Fibroblast of skin of back (primary cell): ENCODE results near the gene PTPRN. TPM values are rescaled to one million over a fixed set of nuclear protein-coding genes. Genes with fewer than 3 reads are reported as not detected.
A peak's percentile ranks its signal among the peaks of the same experiment; 100 is the strongest.
"Not testable (repeated sequence)": the region's sequence is repeated elsewhere in the genome, so short reads cannot be mapped to it uniquely, and the experiment has no call there.

Experiments used
- DNase-seq: peaks from one replicate; pipeline ENCODE4 v3.0.0-alpha.2; 2013
- polyA plus RNA-seq, 2 experiments: library from polyadenylated mRNA; unstranded; fragments of 120-200 nt; gene quantifications; one replicate each; pipeline ENCODE4 v1.2.1, GENCODE V29; 2013; ENCODE audit not compliant: insufficient read length in 2 of 2

Gene PTPRN
- 28.0 TPM for polyA plus RNA-seq (2013, experiment 1 of 2; ENCODE audit: insufficient read length)
- polyA plus RNA-seq (2013, experiment 2 of 2; ENCODE audit: insufficient read length) = 37.3 TPM

DNA sequence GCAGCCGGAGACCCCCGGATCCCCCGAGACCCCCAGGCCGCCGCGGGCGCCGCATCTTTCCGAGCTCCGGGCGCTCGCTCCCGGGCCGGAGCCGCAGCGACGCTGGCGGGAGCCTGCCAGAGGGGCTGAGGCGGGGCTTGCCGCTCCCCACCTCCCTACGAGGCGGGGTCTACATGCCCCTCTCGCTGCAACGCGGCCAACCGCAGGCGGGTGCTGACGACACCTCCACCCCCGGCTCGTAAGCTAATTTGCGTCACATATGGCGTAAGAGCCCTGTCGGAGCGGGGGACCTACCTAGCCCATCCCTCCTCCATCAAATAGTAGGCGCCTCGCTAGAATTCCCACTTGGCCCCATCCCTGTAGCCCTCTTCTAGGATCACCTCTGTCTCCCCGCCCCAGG is at the start of gene PTPRN:
Gene PTPRN (minus strand): TSS at position 124 of the 400 bp plus-strand sequence. CDS start 69 bp downstream, at position 55.
- DNase-seq = peak; percentile 47

DNA sequence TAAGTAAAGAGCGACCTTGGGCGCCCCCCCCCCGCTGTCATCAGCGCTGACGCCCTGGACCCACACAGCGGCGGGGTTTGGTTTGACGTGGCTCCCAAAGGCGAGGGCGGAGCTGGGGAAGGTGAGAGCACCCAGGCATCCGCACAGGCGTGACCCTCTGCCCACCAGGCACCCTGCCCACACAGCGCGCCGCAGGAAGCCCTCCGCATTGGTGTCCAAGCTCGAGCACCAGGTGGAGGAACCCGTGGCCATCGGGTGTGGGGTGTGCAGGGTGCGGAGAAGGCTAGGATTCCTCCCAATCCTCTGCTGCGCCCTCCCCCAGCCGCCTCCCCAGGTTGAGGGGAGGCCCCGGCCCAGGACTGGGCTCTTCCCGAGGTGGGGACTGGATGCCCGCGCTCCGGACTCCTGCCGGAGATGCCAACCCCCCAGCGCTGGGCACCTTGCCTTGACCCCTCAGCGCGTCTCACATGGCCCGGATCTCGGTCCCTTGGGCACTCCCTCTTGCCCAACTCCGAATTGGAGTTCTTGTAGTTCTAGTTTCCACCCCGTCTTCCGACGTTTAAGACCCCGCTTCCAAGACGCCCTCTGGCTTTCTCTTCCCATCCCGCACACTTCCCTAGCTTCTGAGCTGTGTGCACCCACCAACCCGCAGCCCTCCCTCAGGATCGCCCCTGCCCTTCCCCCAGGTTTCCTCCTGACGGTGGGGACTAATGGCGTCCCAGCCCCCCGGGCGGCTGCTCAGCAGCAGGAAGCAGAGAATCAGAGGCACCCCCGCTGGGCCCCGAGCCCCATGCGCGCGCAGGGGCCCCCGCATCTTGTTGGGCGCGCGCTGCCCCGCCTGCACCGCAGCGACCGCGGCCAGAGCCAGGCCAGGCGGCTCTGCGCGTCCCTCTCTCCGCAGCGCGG is 49.2 kb upstream of the PTPRN start:
- DNase-seq = no peak

DNA sequence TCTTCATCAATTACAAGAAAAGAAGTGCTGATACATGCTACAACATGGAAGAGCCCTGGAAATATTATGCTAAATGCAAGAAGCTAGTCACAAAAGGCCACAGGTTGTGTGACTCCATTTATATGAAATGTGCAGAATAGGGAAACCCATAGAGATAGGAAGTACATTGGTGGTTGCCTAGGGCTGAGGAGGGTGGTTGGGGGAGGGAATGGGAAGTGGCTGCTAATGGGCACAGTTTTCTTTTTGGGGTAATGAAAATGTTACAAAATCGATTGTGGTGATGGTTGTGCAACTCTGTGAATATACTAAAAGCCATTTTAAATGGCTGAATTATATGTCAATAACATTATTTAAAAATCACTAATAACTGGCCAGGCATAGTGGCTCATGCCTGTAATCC is 47.6 kb upstream of the PTPRN start:
- DNase-seq = no peak

DNA sequence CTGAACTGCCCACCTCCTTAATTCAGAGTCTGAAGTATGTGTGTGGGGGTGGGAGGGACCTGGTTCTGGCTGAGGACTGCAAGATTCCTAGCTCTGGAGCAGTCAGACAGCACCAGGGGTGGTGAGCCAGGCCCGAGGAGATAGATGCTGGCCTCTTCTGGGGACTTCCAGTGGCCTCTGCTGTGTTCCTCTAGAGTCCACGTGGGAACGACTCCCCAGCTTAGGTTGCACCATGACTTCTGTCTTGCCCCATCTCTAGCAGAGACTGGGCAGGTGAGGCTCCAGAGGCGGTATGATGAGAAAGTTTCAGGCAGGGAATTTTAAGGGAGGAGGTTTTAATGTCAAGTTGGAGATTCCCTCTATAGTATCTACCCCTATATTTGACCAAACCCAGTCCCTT is 45.4 kb upstream of the PTPRN start:
- DNase-seq = no peak

DNA sequence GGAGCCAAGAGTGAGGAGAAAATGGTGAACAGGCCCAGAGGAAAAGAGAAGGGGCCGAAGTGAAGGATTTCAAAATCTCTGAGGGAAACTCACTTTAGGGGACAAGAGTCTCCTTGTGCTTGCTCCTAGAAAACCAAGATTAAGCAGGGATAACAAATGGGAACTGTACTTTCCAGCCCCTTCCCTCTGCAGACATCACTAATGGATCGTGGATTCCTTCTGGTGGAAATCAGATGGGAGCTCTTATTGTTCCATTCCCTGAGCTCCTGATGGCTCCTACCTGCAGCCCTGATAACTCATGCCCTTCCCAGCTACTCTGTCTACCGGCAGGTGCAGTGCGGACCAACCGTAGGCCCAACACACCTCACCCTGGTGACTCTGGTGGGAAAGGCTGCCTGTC is 43.9 kb upstream of the PTPRN start:
- DNase-seq = no peak

DNA sequence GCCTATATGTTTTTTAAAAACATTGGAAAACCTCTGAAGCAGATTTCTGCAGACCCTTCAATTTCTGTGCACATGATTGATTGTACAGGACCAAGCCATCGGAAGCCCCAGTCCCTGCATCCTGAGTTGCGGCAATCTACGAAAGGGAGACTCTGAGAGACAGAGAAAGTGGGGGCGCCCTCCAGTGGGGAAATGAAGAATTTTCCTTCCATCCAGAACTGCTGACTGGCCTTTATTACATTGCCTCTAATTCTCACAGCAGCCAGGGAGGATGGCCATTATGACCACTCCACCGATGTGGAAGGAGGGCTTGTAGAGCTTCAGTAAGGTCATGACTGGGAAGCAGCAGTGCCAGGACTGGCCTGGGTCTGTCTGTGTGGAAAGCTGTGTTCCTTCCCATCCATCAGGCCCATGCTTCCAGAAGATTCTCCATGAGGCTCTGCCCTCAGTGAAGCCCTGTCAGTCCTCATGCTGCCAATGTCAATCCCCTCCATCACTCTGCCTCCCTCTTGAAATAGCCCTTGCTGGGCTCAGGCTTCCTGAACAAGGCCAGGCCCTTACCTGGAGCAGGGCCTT is 43.3 kb upstream of the PTPRN start:
- peak; percentile 71 for DNase-seq

DNA sequence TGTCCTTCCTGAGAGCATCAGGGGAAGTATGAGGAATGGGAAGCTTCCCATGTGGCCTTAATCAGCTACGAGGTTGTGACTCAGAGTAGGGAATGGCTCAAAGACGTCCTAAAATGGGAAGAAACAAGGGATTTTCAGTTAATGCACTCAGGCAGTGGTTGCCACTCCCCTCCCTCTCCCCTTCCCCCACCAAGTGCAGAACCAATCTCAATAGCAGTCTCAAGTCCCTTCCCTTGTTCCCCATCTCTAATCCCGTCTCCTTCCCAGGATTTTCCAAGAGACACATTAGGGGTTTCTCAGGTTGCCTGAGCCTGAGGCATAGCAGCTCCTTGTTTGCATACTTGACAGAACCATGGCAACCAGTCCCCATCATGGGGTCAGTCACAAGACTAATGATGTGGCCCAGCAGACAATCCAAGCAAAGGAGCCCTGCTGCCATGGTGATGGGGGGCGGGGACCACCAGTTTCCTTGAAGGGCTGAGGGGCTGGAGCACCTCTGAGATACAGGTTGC is 41.6 kb upstream of the PTPRN start:
- peak; percentile 91 for DNase-seq

DNA sequence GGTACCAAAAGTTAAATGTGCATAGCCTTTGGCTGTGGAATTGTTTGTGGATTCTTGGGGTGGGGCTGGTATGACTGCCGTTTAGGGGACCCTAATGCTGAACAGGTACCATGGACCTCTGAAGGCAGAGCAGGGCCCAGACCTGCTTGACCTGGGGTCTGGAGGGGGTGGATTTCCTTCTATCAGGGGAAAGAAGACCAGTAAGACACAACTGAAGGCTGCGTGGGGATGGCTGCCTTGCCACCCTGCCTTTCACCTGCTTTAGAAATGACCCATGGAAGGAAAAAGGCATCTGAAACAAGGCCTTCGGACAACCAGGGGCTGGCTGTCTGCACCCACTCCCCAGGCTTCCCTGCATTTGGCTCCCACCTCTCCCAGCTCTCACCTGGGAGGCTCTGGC is 41.0 kb upstream of the PTPRN start:
- no peak for DNase-seq

DNA sequence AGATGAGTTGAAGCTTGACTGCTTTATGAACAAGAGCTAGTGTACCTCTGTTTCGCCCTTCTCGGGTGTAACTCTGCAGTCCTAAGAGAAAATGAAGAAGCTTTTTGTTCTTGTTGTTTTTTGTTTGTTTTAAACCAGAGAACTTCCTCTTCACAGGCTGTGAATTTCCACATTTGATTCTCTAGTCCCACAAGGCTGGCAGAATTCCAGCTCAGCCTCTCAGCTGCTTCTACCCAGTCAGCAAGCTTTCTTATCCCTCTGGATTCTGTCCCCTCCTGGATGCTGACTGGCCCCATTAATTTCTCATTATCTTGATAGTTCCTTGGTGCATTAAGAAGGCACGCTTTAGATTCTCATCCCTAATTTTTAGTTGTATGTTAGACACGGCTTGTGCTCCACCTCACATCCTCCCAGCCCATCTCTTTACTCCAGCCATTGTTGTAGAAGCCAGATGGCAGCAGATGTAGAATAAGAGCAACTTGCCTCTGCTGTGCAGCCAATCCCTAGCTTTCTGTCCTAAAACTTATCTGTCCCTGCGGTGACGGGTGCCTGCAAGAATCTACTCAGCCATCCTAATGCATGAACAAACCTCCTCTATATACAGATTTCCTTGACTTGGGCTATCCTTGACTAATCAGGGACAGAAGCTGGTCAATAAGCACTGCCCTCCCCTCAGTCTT is 35.7 kb upstream of the PTPRN start:
- DNase-seq = peak; percentile 35

DNA sequence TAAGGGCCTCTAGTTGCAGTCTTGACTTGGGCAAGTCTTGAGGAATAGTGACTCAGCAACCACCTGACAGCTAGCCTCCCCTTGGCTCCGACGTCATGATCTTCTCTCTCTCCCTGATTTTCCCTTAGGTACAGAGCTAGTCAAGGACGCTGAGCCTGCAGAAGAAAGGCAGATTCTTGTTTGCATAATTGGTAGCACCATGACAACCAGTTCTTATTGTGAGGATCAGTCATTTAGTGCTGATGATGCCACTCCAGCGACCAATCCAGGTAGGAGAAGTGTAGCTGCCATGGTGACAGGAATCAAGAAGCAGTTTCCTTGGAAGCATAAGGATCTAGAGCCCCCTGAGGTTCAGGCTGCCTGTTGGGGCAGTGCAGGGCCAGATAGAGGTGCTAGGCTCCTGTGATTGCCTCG is 26.2 kb upstream of the PTPRN start:
- no peak for DNase-seq

DNA sequence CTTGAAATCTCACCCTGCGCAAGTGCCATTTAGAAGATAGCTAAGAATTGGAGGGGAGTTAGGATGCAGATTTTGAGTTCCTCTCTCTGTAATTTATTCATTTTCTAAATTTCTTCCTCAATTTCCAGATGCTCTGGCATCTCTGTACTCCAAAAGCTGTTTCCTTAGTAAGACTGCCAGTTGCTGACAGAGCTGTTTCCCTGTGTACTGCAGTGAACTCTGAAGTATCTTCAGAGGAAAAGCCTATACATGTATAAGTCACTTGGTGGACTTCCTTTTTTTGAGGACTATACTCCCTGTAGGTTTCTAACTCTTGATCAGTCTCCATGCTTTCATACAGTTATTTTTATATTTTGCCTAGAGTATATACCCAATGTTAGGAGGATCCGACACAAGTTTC is 24.9 kb upstream of the PTPRN start:
- no peak for DNase-seq

DNA sequence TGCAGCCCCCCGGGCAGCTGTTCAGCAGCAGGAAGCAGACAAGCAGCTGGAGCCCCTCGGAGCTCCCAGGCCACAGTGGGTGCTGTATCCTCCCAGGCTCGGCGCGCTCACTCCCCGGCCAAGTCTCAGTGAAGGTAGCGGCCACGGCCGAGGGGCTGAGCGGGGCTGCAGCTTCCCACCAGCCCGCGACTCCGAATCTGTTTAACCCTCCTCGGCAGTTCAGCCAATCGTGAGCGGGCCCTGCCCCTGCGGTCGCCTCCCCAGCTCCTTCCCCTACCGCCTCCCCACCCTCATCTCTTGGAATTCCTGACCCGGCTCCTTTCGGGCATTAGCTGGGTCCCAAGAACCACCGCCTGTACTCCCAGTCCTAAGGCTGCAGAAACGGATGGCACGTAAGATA is 23.3 kb upstream of the PTPRN start, which contains the start of gene RESP18:
Gene RESP18 (minus strand): TSS at position 203 of the 400 bp plus-strand sequence.
- no peak for DNase-seq

DNA sequence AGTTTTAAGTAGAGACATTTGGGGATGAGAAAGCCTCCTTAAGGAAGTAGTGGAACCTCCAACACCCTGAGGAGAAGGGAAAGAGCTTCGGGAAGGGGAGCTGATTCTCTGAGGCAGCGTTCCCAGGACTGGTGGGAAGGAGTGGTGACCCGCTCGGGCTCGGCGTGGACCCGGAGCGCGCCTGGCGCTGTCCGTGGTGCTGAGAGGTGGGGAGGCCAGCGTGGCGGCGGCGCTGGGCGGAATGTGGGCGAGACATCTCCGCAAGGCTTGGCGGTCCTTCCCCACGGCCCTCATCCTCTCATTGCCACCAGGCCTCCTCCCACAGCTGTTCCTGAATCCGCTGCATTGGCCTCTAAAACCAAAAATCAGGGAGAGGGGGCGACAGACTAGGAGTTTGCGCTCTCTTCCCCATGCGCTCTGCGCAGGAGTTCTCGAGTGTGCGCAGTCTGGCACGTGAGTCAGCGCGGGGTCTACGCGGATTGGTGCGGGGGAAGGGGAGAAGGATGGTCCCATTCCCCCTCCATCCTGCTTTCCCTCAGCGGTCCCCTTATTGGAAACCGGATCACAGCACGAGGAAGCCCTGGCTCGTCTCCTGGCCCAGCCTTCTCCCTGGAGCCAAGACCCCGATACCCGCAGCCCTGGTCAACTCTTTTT is 22.5 kb upstream of the PTPRN start:
- DNase-seq = peak; percentile 44

DNA sequence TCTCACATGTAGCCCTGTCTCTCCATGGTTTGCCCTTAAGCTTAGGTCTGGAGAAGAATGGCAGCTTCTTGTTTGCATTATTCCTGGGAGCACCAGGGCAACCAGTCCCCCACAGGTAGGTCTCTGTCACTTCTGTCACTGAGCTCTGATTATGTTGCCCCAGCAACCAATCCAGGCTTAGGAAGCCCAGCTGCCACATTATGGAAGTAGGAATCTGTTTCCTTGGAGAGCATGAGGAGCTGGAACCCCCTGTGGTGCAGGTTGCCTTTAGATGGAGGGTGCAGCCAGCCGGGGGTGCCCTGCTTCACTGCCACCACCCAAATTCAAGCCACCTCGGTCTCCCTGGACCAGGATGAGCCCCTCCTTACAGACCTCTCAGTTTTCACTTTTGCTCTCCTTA is 18.5 kb upstream of the PTPRN start:
- DNase-seq = no peak

DNA sequence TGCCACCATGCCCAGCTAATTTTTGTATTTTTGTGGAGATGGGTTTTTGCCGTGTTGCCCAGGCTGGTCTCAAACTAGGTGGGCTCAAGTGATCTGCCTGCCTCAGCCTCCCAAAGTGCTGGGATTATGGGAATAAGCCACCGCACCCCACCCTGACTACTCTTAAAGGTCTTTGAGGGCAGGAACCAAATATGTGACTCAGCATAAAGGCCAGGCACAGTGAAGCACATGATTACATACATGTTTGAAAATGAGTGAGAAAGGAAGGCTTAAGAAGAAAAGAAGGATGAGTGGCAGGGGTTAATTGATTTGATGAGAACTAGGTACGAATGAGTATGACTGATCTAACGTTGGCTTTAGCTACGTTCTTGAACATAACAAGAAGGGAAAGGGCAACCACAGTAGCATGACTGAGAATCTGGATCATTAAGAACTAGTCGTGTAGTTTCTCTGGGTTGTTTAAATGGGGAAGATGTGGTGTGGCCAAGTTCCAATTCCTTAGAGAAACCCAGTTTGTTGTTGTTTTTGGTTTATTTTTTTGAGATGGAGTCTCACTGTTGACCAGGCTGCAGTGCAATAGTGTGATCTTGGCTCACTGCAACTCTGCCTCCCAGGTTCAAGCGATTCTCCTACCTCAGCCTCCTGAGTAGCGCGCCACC is 16.6 kb upstream of the PTPRN start:
- no peak for DNase-seq

DNA sequence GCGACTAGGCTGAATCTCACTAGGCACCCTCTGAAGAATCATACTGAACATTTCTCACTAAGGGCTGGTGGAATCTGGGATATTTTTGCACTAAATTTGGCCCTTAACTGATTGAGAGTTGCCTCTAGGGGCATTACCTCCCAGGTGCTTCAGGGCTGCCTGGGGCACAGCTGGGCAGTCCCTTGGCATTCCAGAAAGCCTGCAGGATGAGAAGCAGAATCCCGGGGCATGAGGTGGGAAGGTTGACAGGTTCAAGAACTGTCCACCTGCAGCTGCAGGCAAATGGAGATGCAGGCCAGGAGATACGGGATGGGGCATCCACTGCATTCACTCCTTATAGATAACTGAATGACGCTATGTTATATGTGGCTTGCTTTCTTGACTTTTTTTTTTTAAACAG is 15.9 kb upstream of the PTPRN start:
- no peak for DNase-seq

DNA sequence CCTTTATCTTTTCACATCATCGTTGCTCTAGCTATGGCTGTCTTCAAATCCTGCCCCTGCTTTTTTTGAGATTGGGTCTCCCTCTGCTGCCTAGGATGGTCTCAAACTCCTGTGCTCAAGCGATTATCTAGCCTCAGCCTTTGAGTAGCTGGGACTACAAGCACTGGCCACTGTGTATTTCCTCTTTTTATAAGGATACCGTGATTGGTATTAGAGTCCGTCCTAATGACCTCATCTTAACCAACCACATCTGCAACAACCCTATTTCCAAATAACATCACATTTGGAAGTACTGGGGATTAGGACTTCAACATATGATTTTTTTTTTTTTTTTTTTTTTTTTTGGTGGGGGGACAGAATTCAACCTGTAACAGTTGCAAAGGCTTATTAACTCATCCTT is 14.2 kb upstream of the PTPRN start:
- DNase-seq = no peak

DNA sequence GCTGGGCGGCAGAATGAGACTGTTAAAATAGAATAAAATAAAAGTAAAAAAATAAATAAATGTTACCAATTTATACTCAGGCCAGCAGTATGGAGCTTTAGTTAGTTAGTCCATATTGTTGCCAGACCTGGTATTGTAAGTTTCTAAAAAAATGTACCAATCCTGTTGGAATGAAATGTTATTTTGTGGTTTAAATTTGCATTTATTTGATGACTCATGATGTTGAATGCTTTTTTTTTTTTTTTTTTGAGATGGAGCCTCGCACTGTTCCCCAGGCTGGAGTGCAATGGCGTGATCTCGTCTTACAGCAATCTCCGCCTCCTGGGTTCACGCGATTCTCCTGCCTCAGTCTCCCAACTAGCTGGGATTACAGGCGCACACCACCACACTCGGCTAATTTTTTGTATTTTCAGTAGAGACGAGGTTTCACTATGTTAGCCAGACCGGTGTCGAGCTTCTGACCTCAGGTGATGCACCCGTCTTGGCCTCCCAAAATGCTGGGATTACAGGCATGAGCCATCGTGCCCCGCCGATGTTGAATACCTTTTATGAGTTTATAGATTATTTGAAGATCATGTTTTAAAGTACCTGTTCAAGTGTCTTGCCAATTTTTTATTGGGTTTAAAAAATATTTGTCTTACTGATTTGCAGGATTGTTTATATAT is 5.7 kb upstream of the PTPRN start:
- DNase-seq = peak; percentile 39

DNA sequence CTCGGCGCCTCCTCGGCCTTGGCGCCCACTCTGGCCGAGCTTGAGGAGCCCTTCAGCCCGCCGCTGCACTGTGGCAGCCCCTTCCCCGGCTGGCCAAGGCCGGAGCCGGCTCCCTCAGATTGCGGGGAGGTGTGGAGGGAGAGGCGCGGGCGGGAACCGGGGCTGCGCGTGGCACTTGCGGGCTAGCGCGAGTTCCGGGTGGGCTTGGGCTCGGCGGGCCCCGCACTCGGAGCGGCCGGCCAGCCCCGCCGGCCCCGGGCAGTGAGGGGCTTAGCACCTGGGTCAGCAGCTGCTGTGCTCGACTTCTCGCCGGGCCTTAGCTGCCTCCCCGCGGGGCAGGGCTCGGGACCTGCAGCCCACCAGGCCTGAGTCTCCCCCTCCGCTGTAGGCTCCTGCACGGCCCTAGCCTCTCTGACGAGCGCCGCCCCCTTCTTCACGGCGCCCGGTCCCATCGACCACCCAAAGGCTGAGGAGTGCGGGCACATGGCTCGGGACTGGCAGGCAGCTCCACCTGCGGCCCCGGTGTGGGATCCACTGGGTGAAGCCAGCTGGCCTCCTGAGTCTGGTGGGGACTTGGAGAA is 3.6 kb upstream of the PTPRN start:
- DNase-seq = not testable (repeated sequence)

DNA sequence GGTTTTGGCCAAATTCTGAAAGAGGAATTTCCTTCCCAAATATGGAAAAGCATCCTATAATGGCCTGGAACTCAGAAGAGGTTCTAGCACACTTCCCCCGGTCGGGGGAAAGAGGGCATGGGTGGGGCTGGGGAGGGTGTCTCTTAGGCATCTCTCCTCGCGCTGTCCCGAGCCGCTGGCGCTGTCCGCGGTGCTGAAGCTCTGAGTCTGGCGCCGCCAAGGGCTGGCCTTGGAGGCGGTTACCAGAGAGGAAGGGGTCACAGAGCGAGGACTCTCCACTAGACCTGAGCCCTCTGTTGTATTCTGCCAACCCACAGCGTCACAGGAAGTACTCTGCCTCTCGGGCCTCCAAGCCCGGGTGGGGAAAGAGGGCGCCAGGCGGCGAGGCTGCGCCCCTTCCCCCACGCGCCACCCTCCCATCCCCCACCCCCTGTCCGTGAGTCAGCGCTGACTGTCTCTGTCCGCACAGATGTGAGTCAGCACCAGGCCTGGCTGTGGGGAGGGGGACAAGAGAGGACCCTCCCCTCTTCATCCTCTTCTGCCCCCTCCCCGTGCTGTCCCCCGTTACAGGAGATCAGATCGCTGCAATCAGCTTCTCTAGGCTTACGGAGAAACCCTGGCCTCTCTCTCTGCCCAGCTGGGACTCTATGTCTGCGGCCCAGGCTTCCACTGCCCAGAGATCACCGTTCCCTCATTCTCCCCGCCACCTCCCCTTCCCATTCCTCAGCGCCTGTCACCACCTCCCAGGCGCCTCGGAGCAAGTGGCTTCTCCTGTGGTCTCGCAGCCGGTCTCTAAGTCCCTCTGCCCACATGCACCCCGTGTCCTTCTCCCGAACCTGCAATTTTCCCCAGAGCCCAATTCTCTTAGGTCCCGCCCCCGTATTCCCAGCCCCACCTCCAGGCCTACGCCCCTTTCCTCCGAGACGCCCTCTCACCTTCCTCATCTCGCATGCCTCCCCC is 779 bp downstream of the PTPRN start:
- DNase-seq = peak; percentile 83
